Stimulated activated CD4-positive, alpha-beta T cell treated with anti-CD3 and anti-CD28 coated beads, Interleukin-1b, Interleukin-23, amount 100 ng/mL, for 48 hours (primary cell): ENCODE results near the gene CC2D2A.
"Not testable (repeated sequence)": the region's sequence is repeated elsewhere in the genome, so short reads cannot be mapped to it uniquely, and the experiment has no call there.

ENCODE experiments used
- DNase-seq: peaks from one replicate; pipeline ENCODE4 v3.0.0-alpha.2; 2020

The CC2D2A gene

GRCh38 chr4:15470128-15470475, 420 bp downstream of the CC2D2A start:
- no peak for DNase-seq

- no peak for DNase-seq
Measured at GRCh38 chr4:15476396-15476795, 6.7 kb downstream of the CC2D2A start.

GRCh38 chr4:15478724-15479088, 9.0 kb downstream of the CC2D2A start:
- no peak for DNase-seq

GRCh38 chr4:15479089-15479912, 9.6 kb downstream of the CC2D2A start:
- DNase-seq = no peak

- no peak for DNase-seq
Measured at GRCh38 chr4:15479913-15480185, 10.2 kb downstream of the CC2D2A start.

- DNase-seq = no peak
Measured at GRCh38 chr4:15481961-15482745, 12.5 kb downstream of the CC2D2A start.

GRCh38 chr4:15482842-15483241, 13.2 kb downstream of the CC2D2A start:
- no peak for DNase-seq

GRCh38 chr4:15488136-15488535, 18.5 kb downstream of the CC2D2A start:
- no peak for DNase-seq

- DNase-seq = no peak
Measured at GRCh38 chr4:15488658-15489470, 19.2 kb downstream of the CC2D2A start.

GRCh38 chr4:15489551-15489950, 19.9 kb downstream of the CC2D2A start:
- DNase-seq = no peak

- DNase-seq = no peak
Measured at GRCh38 chr4:15493411-15493810, 23.7 kb downstream of the CC2D2A start.

GRCh38 chr4:15495621-15496020, 25.9 kb downstream of the CC2D2A start:
- DNase-seq = no peak

- no peak for DNase-seq
Measured at GRCh38 chr4:15498356-15498755, 28.7 kb downstream of the CC2D2A start.

GRCh38 chr4:15500701-15501100, 31.0 kb downstream of the CC2D2A start:
- DNase-seq = no peak

GRCh38 chr4:15501941-15502340, 32.3 kb downstream of the CC2D2A start:
- DNase-seq = no peak

GRCh38 chr4:15502384-15502783, 32.7 kb downstream of the CC2D2A start:
- no peak for DNase-seq

GRCh38 chr4:15504041-15504440, 34.4 kb downstream of the CC2D2A start:
- DNase-seq = no peak

- DNase-seq = no peak
Measured at GRCh38 chr4:15506464-15506863, 36.8 kb downstream of the CC2D2A start.

- no peak for DNase-seq
Measured at GRCh38 chr4:15507679-15508078, 38.0 kb downstream of the CC2D2A start.

GRCh38 chr4:15510961-15511360, 41.3 kb downstream of the CC2D2A start:
- no peak for DNase-seq

GRCh38 chr4:15513545-15513944, 43.9 kb downstream of the CC2D2A start:
- DNase-seq = no peak

- no peak for DNase-seq
Measured at GRCh38 chr4:15515106-15515505, 45.4 kb downstream of the CC2D2A start.

- no peak for DNase-seq
Measured at GRCh38 chr4:15516494-15516893, 46.8 kb downstream of the CC2D2A start.

GRCh38 chr4:15517681-15518080, 48.0 kb downstream of the CC2D2A start:
- not testable (repeated sequence) for DNase-seq
